ENCODE measurements around the gene CYB561. TPM values are rescaled to one million over a fixed set of nuclear protein-coding genes. Genes with fewer than 3 reads are reported as not detected.

The CYB561 gene
- total RNA-seq, 1 experiment from 2014 or later: 20.7 TPM

- Histone ChIP-seq H3K18ac (ENCODE audit: insufficient read length, low read depth, low read length) (no peak overlapping the region), H2BK15ac (ENCODE audit: low read depth, low read length) (no peak overlapping the region), H3K27ac (ENCODE audit: insufficient read length, low read depth, low read length) (no peak overlapping the region), H2BK12ac (ENCODE audit: insufficient read length, low read depth, low read length) (no peak overlapping the region), H3K79me2 (ENCODE audit: insufficient read depth, low read length) (no peaks in the 10 kb centered on the region), H3K56ac (ENCODE audit: insufficient read length, low read depth, low read length) (no peak overlapping the region), H3K23me2 (ENCODE audit: insufficient read length, low read depth, low read length, poor library complexity, severe bottlenecking) (no peaks in the 10 kb centered on the region), H3K4me2 (ENCODE audit: insufficient read depth, insufficient read length, low read length) (no peak overlapping the region), H4K91ac (ENCODE audit: insufficient read length, low read depth, low read length) (no peak overlapping the region), H2BK5ac (ENCODE audit: insufficient read length, low read length) (no peak overlapping the region), H2BK120ac (ENCODE audit: low read depth, low read length, poor library complexity, severe bottlenecking) (no peak overlapping the region), H3K4ac (ENCODE audit: low read depth, low read length) (no peak overlapping the region), H2AK5ac (ENCODE audit: insufficient read length, low read length) (no peak overlapping the region), H3K4me1 (ENCODE audit: insufficient read depth, low read length) (no peaks in the 10 kb centered on the region), H2BK20ac (ENCODE audit: low read depth, low read length, poor library complexity, severe bottlenecking) (no peak overlapping the region), H4K8ac (replicated peaks; ENCODE audit: insufficient read length, low read depth, low read length) (no peak overlapping the region), H3K9me3 (ENCODE audit: control insufficient read depth, low read depth, low read length) (no peaks in the 10 kb centered on the region), H2AFZ (ENCODE audit: low read length) (no peak overlapping the region), H3K27me3 (ENCODE audit: insufficient read depth, low read length) (no peaks in the 10 kb centered on the region), H4K20me1 (ENCODE audit: control insufficient read depth, insufficient read depth, insufficient read length) (no peaks in the 10 kb centered on the region), H3K23ac (ENCODE audit: insufficient read length, low read depth, low read length) (no peak overlapping the region), H3K14ac (ENCODE audit: insufficient read depth, low read length) (no peak overlapping the region), H3K79me1 (ENCODE audit: insufficient read depth, low read depth, low read length, poor library complexity, severe bottlenecking) (no peaks in the 10 kb centered on the region), H4K5ac (ENCODE audit: insufficient read length, low read depth, low read length) (no peak overlapping the region), H3K9ac (ENCODE audit: extremely low read depth, insufficient read length, low read length) (no peak overlapping the region), H3T11ph (ENCODE audit: low read length) (no peak overlapping the region)
- H3K27ac Mint-ChIP-seq: no peak overlapping the region
- WGBS (ENCODE audit: extremely low coverage, insufficient read length, low lambda C conversion rate): no CpG with 5 or more reads among the region's 7 CpGs
- H3K36me3 Mint-ChIP-seq (ENCODE audit: insufficient read depth in 1 of 3, low read depth in 3 of 3): peaks cover 0 to 11% (median 5%) of the 10 kb centered on the region in 3 experiments; a peak in 3 of 7 replicates
- peaks cover 26% of the 10 kb centered on the region for H3K27me3 Mint-ChIP-seq (ENCODE audit: low read depth)
- no peak for TF ChIP-seq CTCF (conservative IDR thresholded peaks at IDR 0.05)
- H3K9me3 Mint-ChIP-seq: peaks cover 11 to 16% of the 10 kb centered on the region in 2 experiments
- H3K4me3 Mint-ChIP-seq: no peak overlapping the region
- peaks cover 13 to 19% of the 10 kb centered on the region in 2 experiments for H3K4me1 Mint-ChIP-seq
- no peak for DNase-seq
Measured at GRCh38 chr17:63452962-63453551, 7.0 kb upstream of the CYB561 start.

Data from H9 (cell line).